ENCODE results near the gene CELA2A. TPM values are rescaled to one million over a fixed set of nuclear protein-coding genes. Genes with fewer than 3 reads are reported as not detected.
"Not testable (repeated sequence)": the region's sequence is repeated elsewhere in the genome, so short reads cannot be mapped to it uniquely, and the experiment has no call there.

Gene CELA2A
- total RNA-seq, 1 donor from 2014 or later: not detected

- H3K27ac Mint-ChIP-seq: no peak overlapping the region
- peaks cover 52% of the 10 kb centered on the region for H3K36me3 Mint-ChIP-seq (ENCODE audit: low read depth)
- TF ChIP-seq, protein P1, sequence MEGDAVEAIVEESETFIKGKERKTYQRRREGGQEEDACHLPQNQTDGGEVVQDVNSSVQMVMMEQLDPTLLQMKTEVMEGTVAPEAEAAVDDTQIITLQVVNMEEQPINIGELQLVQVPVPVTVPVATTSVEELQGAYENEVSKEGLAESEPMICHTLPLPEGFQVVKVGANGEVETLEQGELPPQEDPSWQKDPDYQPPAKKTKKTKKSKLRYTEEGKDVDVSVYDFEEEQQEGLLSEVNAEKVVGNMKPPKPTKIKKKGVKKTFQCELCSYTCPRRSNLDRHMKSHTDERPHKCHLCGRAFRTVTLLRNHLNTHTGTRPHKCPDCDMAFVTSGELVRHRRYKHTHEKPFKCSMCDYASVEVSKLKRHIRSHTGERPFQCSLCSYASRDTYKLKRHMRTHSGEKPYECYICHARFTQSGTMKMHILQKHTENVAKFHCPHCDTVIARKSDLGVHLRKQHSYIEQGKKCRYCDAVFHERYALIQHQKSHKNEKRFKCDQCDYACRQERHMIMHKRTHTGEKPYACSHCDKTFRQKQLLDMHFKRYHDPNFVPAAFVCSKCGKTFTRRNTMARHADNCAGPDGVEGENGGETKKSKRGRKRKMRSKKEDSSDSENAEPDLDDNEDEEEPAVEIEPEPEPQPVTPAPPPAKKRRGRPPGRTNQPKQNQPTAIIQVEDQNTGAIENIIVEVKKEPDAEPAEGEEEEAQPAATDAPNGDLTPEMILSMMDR (IDR thresholded peaks at IDR 0.05): no peak
- intact Hi-C loops (cut with micrococcal nuclease): no loop called here
- H3K9me3 Mint-ChIP-seq: no peaks in the 10 kb centered on the region
- DNase-seq: no peak
- ChIA-PET CTCF (no interaction called here), POLR2A (no interaction called here)
- no peaks in the 10 kb centered on the region for H3K27me3 Mint-ChIP-seq
- no peak overlapping the region for H3K4me3 Mint-ChIP-seq
- peaks cover 30% of the 10 kb centered on the region for H3K4me1 Mint-ChIP-seq
- no peak for ATAC-seq (ENCODE audit: low read depth)
These were observed 56.7 kb downstream of the CELA2A start for GRCh38 chr1:15513192-15513591.

DNA sequence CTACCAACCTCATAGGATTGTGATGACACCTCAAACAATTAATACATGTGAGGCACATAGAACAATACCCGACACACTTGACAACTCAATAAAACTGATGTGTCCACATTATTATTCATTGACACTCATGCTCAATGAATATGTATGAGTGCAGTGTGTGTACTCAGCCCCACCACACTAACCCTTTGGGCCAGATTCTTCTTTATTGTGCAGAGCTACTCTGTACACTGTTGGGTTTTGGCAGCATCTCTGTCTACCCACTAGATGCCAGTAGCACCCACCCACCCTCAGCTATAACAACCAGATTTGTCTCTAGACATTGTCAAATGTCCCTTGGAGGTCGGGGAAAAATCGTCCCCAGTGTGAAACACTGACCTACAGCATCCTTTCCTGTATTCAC is 57.4 kb downstream of the CELA2A start:
- POLR2A ChIA-PET: no interaction called here
- peak overlapping the region; percentile 41 for H3K27ac Mint-ChIP-seq
- CTCF ChIA-PET: no interaction called here
- TF ChIP-seq, protein P1 (IDR thresholded peaks at IDR 0.05): no peak
- ATAC-seq (ENCODE audit: low read depth) (no peak), DNase-seq (no peak)
- no peak overlapping the region for H3K4me3 Mint-ChIP-seq
- H3K36me3 Mint-ChIP-seq (ENCODE audit: low read depth): peaks cover 54% of the 10 kb centered on the region
- no peaks in the 10 kb centered on the region for H3K27me3 Mint-ChIP-seq
- H3K9me3 Mint-ChIP-seq: no peaks in the 10 kb centered on the region
- H3K4me1 Mint-ChIP-seq: peaks cover 26% of the 10 kb centered on the region
- intact Hi-C loops (cut with micrococcal nuclease): no loop called here

DNA sequence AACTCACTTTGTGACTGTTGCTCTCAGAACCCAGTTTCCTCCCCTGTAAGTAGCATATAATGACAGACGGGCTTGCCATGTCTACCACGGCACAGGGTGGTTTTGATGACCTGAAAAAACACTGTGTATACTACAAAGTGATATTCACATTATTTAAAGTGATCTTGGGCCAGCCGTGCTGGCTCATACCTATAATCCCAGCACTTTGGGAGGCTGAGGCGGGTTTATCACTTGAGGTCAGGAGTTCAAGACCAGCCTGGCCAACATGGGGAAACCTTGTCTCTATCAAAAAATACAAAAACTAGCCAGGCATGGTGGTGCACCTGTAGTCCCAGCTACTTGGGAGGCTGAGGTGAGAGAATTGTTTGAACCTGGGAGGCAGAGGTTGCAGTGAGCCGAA is 58.0 kb downstream of the CELA2A start:
- H3K4me1 Mint-ChIP-seq: peaks cover 26% of the 10 kb centered on the region
- H3K9me3 Mint-ChIP-seq; DNase-seq; POLR2A ChIA-PET; intact Hi-C loops (cut with micrococcal nuclease); H3K27me3 Mint-ChIP-seq; ATAC-seq (ENCODE audit: low read depth); H3K4me3 Mint-ChIP-seq: not testable (repeated sequence)
- H3K27ac Mint-ChIP-seq: peak overlapping the region; percentile 41
- H3K36me3 Mint-ChIP-seq (ENCODE audit: low read depth): peaks cover 51% of the 10 kb centered on the region
- CTCF ChIA-PET: interaction anchor here (0.6 kb wide), 1 partner anchor 88 kb away, joined by 3 read pairs; no protein-coding TSS in a partner anchor

GRCh38 chr1:15515022-15515663 is 58.6 kb downstream of the CELA2A start:
- TF ChIP-seq, protein P1 (IDR thresholded peaks at IDR 0.05): no peak
- intact Hi-C loops (cut with micrococcal nuclease): no loop called here
- no peak for DNase-seq
- Mint-ChIP-seq H3K9me3 (no peaks in the 10 kb centered on the region), H3K4me1 (peaks cover 26% of the 10 kb centered on the region), H3K36me3 (ENCODE audit: low read depth) (peaks cover 51% of the 10 kb centered on the region), H3K27me3 (no peaks in the 10 kb centered on the region), H3K4me3 (no peak overlapping the region), H3K27ac (peak overlapping the region; percentile 24)
- ChIA-PET CTCF (interaction anchor here (0.6 kb wide), 2 partner anchors 9 to 88 kb away, joined by 3 read pairs; partner anchors contain the start of gene CASP9), POLR2A (no interaction called here)
- peak; percentile 50 for ATAC-seq (ENCODE audit: low read depth)

GRCh38 chr1:15519625-15520024 is 63.1 kb downstream of the CELA2A start:
- Mint-ChIP-seq H3K4me3 (no peak overlapping the region), H3K27me3 (no peaks in the 10 kb centered on the region), H3K4me1 (peaks cover 41% of the 10 kb centered on the region), H3K9me3 (no peaks in the 10 kb centered on the region), H3K27ac (no peak overlapping the region), H3K36me3 (ENCODE audit: low read depth) (peaks cover 30% of the 10 kb centered on the region)
- TF ChIP-seq, protein P1 (IDR thresholded peaks at IDR 0.05): no peak
- intact Hi-C loops (cut with micrococcal nuclease): loop anchor here (10.0 kb wide), 5 partner anchors 445 to 1915 kb away; partner anchors contain the start of genes PRDM2, RCC2 and SDHB
- ChIA-PET CTCF (no interaction called here), POLR2A (interaction anchor here (0.5 kb wide), 1 partner anchor 99 kb away, joined by 3 read pairs; no protein-coding TSS in a partner anchor)
- ATAC-seq (ENCODE audit: low read depth): no peak
- DNase-seq: no peak

GRCh38 chr1:15521206-15521906 is 64.8 kb downstream of the CELA2A start:
- peaks cover 47% of the 10 kb centered on the region for H3K4me1 Mint-ChIP-seq
- CTCF ChIA-PET; H3K27me3 Mint-ChIP-seq; DNase-seq; H3K9me3 Mint-ChIP-seq; H3K4me3 Mint-ChIP-seq; ATAC-seq (ENCODE audit: low read depth); H3K27ac Mint-ChIP-seq: not testable (repeated sequence)
- POLR2A ChIA-PET: interaction anchor here (0.7 kb wide), 2 partner anchors 13 to 606 kb away, joined by 6 to 10 read pairs; no protein-coding TSS in a partner anchor
- intact Hi-C loops (cut with micrococcal nuclease): loop anchor here (10.0 kb wide), 5 partner anchors 443 to 1913 kb away; partner anchors contain the start of genes PRDM2, RCC2 and SDHB
- H3K36me3 Mint-ChIP-seq (ENCODE audit: low read depth): peaks cover 29% of the 10 kb centered on the region
